HG02885 (cell line): Measurements from ENCODE around the gene PDE3A.
"Not testable (repeated sequence)": the region's sequence is repeated elsewhere in the genome, so short reads cannot be mapped to it uniquely, and the experiment has no call there.

Source experiments
- ATAC-seq: cut with Tn5 transposase; IDR thresholded peaks from one replicate; pipeline ENCODE4 v1.9.1; 2021; ENCODE audit warnings: mild to moderate bottlenecking; ENCODE audit not compliant: unreplicated experiment, poor library complexity

The PDE3A gene

DNA sequence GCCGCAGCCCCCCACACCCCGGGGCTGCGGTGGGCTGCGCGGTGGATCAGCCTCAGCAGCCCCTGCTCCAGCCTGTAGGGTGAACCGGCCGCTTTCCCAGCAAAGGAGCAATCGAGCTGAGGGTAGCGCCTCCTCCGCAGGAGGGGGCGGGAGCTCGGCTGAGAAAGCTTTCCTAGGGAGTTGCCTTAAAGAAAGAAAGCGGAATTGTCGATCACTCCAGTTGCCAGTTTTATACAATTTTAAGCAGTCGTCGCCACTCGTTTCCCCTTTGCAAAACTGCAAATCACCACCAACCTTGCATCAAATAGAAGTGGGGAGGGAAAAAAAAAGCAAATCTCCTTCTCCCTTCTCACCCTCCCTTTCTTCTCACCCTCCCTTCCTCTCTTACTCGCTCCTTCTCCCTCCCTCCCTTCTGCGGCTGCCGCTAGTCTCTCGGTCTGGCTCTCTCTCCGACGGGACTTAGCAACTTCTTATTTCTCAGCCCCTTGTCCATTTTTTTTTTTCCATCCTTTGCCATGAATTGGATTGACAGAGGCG lies at the start of gene PDE3A:
Gene PDE3A, plus strand, starts transcription at position 424 of the 537 bp plus-strand sequence. CDS start 748 bp downstream, outside the sequence.
- ATAC-seq = no peak

DNA sequence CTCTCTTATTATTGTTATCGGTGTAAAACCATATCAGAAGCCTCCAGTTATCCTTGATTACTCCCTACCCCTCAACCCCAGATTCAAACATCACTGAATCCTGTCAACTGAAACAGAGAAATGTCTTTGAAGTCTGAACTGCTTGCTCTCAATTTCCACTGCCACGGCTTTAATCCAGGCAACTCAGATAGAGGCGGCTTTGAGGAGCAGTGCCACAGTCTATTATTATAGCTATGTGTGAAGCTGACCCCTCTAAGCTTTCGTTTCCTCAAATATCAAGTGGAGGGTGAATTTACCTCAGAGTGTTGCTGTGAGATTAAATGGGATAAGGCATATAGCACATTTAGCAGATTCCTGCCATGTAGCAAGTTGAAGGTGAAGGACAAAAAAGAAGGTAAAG lies 49.0 kb upstream of the PDE3A start:
- ATAC-seq = no peak

DNA sequence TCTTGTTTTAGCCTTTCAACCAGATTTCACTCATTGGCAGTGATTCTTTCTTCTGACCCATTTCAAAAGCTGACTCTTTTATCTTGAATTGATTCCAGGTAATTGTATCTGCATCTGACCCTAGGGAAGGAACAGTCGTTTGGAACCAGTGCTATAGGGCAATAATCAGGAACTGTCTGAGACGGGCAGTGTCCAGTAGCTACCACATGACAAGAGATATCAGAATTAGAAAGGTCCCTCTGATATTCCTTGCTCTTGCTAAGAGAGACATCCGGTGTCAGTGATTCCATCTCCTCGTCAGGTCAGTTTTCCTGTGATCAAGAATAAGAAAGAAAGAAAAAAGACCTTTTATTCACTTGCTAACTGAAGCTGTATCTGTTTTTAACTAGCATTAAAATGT lies 47.8 kb upstream of the PDE3A start:
- ATAC-seq = no peak

DNA sequence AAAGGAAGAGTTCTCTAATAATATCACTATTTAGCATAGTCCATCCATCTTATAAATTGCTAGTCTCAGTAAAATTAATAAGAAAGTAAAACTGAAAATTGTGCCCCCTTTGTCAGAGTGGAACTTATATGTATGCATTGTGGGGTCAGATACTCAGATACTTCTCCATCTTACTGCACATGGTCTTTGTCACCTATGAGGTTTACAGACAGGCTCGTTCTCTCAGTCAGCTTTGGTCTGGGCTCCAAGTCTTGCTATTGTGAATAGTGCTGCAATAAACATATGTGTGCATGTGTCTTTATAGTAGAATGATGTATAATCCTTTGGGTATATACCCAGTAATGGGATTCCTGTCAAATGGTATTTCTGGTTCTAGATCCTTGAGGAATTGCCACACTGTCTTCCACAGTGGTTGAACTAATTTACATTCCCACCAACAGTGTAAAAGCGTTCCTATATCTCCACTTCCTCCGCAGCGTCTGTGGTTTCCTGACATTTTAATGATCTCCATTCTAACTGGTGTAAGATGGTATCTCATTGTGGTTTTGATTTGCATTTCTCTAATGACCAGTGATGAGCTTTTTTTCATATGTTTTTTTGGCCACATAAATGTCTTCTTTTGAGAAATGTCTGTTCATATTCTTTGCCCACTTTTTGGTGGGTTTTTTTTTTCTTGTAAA lies 37.4 kb upstream of the PDE3A start:
- not testable (repeated sequence) for ATAC-seq

GRCh38 chr12:20339060-20339459 lies 29.3 kb upstream of the PDE3A start:
- no peak for ATAC-seq

GRCh38 chr12:20342111-20342510 lies 26.2 kb upstream of the PDE3A start:
- ATAC-seq = no peak

- no peak for ATAC-seq
Observed at GRCh38 chr12:20345866-20346265, 22.5 kb upstream of the PDE3A start.

DNA sequence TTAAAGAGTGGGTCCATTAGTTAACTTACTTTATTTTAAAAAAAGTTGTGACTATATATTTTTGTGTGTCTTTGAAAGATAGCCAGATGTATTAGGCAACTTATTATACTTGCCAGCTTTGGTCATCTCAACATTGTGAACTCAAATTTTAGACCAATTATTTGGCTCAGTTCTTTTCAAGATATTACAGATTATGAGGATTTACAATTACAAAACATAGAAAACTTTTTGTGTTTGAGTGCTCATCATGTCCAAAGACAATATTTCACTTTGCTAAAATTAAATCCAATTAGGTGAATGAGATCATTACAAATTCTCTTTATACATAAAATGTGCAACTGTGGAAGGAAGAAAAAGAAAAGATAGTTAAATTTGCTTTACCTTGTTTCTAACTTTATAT lies 18.3 kb upstream of the PDE3A start:
- no peak for ATAC-seq

- ATAC-seq = no peak
Observed at GRCh38 chr12:20350495-20350894, 17.8 kb upstream of the PDE3A start.

DNA sequence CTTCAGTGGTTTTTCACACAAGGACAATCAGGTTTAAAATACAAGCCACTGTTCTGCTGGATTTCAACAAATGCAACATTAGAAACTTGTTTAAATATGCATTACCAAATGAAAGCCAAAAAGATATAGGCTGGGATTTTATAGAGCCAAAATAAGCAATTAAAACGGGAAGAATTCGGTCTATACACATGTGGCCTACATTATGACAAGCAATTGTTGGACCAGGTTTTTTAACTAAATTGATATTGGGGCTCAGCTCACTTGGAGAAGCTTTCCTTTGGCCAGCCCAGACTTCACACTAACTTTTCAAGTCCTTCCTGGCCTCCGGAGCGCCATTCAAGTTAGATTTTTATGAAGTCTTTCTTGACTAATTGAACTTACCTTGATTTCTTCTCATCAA lies 16.9 kb upstream of the PDE3A start:
- no peak for ATAC-seq

- no peak for ATAC-seq
Observed at GRCh38 chr12:20356048-20356447, 12.3 kb upstream of the PDE3A start.

DNA sequence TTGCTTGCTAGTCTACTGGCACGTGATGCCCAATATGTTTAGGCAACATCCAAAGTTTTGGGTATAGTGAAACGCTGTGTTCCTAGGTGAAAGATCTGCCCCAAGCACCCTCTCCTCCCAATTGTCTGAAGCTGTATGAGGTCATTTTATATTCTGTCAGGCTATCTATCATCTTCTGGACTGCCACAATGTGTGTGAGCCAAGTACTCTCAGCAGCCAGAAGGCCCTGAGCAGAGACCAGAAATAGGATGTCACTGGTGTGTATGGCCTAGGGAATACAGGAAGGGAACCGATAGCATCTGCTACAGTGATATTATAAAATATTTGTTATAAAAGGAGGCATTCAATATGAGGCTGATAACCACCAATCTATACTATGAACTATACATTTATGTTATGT lies 7.9 kb upstream of the PDE3A start:
- ATAC-seq = no peak

DNA sequence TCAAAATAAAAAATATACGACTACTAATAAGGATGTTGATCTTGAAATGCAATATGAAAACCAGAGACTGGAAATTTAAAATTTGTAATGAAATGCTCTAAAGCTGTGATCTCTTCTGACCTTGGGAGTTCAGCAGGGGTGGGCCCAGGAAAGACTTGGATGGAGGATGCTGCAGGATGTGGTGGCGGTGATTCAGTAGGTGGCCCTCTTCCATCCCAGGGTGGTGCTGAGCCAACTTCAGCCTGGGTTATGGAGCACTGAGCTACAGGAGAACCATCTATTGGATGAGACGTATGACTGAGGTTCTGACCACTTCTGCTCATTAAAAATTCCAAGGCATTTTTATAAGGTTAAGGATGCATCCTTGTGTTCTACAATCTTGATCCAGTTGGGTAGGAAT lies 6.9 kb upstream of the PDE3A start:
- ATAC-seq = no peak

DNA sequence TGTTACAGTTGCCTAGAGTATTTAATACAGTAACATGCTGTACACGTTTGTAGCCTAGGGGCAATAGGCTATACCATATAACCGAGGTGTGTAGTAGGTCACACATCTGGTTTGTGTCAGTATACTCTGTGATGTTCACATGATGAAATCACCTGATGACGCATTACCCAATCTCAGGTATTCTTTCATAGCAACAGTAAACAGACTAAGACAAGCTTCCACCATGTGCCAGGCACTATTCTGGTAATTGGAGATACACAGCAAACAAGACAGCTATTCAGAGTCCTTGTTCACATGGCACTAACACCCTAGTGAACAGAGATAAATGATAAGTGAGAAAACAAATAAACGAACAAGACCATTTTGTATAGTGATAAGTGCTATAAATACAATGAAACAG lies 3.8 kb upstream of the PDE3A start:
- no peak for ATAC-seq

GRCh38 chr12:20366776-20367409 lies 1.4 kb upstream of the PDE3A start:
- no peak for ATAC-seq

- ATAC-seq = no peak
Observed at GRCh38 chr12:20367583-20368113, 689 bp upstream of the PDE3A start.

DNA sequence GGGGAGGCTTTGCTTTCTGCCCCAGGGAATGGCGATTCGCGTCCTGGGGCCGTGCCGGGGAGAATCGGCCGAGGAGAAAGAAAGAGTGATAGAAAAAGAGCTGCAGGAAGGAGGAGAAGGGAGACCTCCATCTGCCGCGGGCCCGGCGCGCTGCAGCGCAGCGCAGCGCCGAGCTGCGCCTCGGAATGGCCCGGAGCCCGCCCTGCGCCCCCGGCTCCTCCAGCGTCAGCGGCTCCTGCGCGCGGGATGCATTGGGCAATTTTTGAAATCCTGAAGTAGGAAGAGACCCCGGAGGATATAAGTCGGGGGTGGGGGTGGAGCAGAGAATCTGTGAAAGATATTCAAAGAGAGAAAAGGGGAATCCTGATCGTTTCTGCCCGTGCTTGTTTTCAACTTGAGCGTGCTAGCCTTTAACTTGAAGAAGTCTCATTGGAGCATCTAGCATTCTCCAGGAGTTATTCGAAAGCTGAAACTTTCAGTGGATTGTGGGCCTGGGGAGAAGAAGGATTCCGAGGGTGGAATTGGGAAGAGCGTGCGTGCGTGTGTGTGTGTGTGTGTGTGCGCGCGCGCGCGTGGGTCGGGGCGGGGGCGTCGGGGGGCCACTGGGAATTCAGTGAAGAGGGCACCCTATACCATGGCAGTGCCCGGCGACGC lies 441 bp downstream of the PDE3A start:
- ATAC-seq = no peak

- no peak for ATAC-seq
Observed at GRCh38 chr12:20369305-20370013, 1.1 kb downstream of the PDE3A start.

GRCh38 chr12:20370014-20370386 lies 1.7 kb downstream of the PDE3A start:
- ATAC-seq = no peak

GRCh38 chr12:20370866-20371519 lies 2.7 kb downstream of the PDE3A start:
- no peak for ATAC-seq
